Ovary (tissue), 10 donors: Measurements from ENCODE around the gene TBC1D3G. TPM values are rescaled to one million over a fixed set of nuclear protein-coding genes. Genes with fewer than 3 reads are reported as not detected.
"Not testable (repeated sequence)": the region's sequence is repeated elsewhere in the genome, so short reads cannot be mapped to it uniquely, and the experiment has no call there.

Experiments used
- DNase-seq, 5 donors: peaks; one replicate each; pipeline ENCODE4 v3.0.0-alpha.2; 2019 to 2020
- H3K27ac ChIP-seq, 2 donors: fragments of 200-600 bp; one replicate each; pipeline versions ENCODE4 v1.5.1 to v1.8.0; 2019 to 2022
- H3K27me3 ChIP-seq: fragments of 200-600 bp; one replicate; pipeline ENCODE4 v1.8.0; 2022
- H3K36me3 ChIP-seq: fragments of 200-600 bp; sonication (generic); one replicate; pipeline ENCODE4 v1.5.1; 2019
- H3K4me1 ChIP-seq: one replicate; pipeline ENCODE4 v1.8.1; 2013; ENCODE audit warnings: mild to moderate bottlenecking, moderate library complexity; ENCODE audit not compliant: insufficient read depth
- H3K4me3 ChIP-seq: fragments of 200-600 bp; sonication (generic); one replicate; pipeline ENCODE4 v1.5.1; 2017
- H3K9me3 ChIP-seq, 2 donors: fragments of 200-600 bp in 1 of 2; sonication (generic) in 1 of 2; one replicate each; pipeline versions ENCODE4 v1.5.1 to v1.8.1; 2013 to 2019; ENCODE audit warnings: mild to moderate bottlenecking in 1 of 2, moderate library complexity in 1 of 2
- WGBS, 3 donors: extraction: QIAGEN DNeasy Blood & Tissue Kit in 1 of 3; methylation state at CpG; one replicate each; pipeline versions ENCODE4 v1.1.5 to v1.1.7; 2013 to 2017; 5-methylcytosine and 5-hydroxymethylcytosine counted together
- intact Hi-C, 4 donors: fragments of 100-400 bp; cut with DNase I; formaldehyde crosslinking; loops; one replicate each; pipeline versions ENCODE4 v1.11.0 to v1.15.1; 2022 to 2023
- long read RNA-seq, 3 donors: library from polyadenylated mRNA in 2 of 3; unstranded in 2 of 3; transcript quantifications; one replicate each; pipeline ENCODE4 v2.0.0 and lab custom pipeline, GENCODE V29; 2021 to 2026
- polyA plus RNA-seq, 2 donors: library from polyadenylated mRNA; stranded (reverse); fragments of 200-250 nt in 1 of 2; fragments of 350-450 nt in 1 of 2; fragmentation: Illumina TruSeq in 1 of 2; extraction: RNeasy Lipid Tissue Mini Kit (QIAGEN cat#74804) in 1 of 2; gene quantifications; one replicate each; pipeline ENCODE4 v1.2.3, GENCODE V29; 2013 to 2014
- small RNA-seq: library from RNA; depleted of rRNA; stranded (forward); fragments of <200 nt; gene quantifications from one replicate; pipeline ENCODE3, GENCODE V24; 2016
- total RNA-seq, 7 donors: library from RNA; depleted of rRNA in 2 of 7; stranded (reverse); fragments of >200 nt in 2 of 7; fragmentation: NEBNext Ultra II Directional in 3 of 7; extraction: Animal tissue kit (Norgen Biotek cat#: 25700) in 3 of 7; gene quantifications; one replicate each; pipeline versions ENCODE4 v1.1.0 to v1.2.4, GENCODE V29; 2016 to 2023
- donor health status: DM: no; HTN: no; CAD: no; lungs with moderate emphysema.
- donor health status: DM: no; HTN: no; CAD: no.
- donor health status: Bipolar disorder and iron deficiency.
- donor health status: DM: yes; HTN: yes; CAD: no.
- donor health status: DM: no; HTN: no; CAD: no.
- donor health status: DM: yes; HTN: yes; CAD: no.

The TBC1D3G gene
- total RNA-seq (not detected), polyA plus RNA-seq (under 1 TPM in 1 of 2 donors, not detected in 1; 0.10 TPM)
- long read RNA-seq, donor 1, result 0 reads
- long read RNA-seq, donor 2, result 0 reads
- long read RNA-seq, donor 3, result 0 reads

- WGBS, 3 donors, result 86% methylated on average over 2 of the region's 9 CpGs; no CpG with 5 or more reads in 2 of the 3 donors
- DNase-seq, H3K36me3 ChIP-seq, H3K4me1 ChIP-seq, intact Hi-C loops, H3K9me3 ChIP-seq, H3K27me3 ChIP-seq, H3K4me3 ChIP-seq, H3K27ac ChIP-seq: not testable (repeated sequence)
These were observed at the start of gene TBC1D3G for GRCh38 chr17:36323584-36323983. TSS of gene TBC1D3G (plus strand) at chr17:36323884. CDS start at chr17:36325412, 1,528 bp downstream.

- not testable (repeated sequence) for H3K27ac ChIP-seq
- no CpG with 5 or more reads among the region's 1 CpG for WGBS, 3 donors
These were observed 40.4 kb upstream of the TBC1D3G start for GRCh38 chr17:36283256-36283655.

GRCh38 chr17:36284219-36284618 lies 39.5 kb upstream of the TBC1D3G start:
- H3K36me3 ChIP-seq, H3K4me1 ChIP-seq, H3K4me3 ChIP-seq, DNase-seq, H3K27ac ChIP-seq, intact Hi-C loops, H3K27me3 ChIP-seq, H3K9me3 ChIP-seq: not testable (repeated sequence)
- WGBS, 3 donors, result 91% methylated on average over 4 of the region's 5 CpGs; no CpG with 5 or more reads in 2 of the 3 donors

More at GRCh38 chr17:36283256-36283655, 40.4 kb upstream of the TBC1D3G start:
- H3K9me3 ChIP-seq, H3K4me1 ChIP-seq, H3K4me3 ChIP-seq, H3K36me3 ChIP-seq, H3K27me3 ChIP-seq, intact Hi-C loops, DNase-seq: not testable (repeated sequence)

GRCh38 chr17:36289965-36290612 lies 33.6 kb upstream of the TBC1D3G start:
- WGBS, 3 donors, result 47 to 69% (median 58%) methylated on average over 1 of the region's 2 CpGs
- H3K36me3 ChIP-seq, H3K9me3 ChIP-seq, H3K27me3 ChIP-seq, H3K4me1 ChIP-seq, DNase-seq, H3K4me3 ChIP-seq, intact Hi-C loops, H3K27ac ChIP-seq: not testable (repeated sequence)

- WGBS, 3 donors, result no CpG with 5 or more reads among the region's 1 CpG
- not testable (repeated sequence) for H3K27me3 ChIP-seq, H3K36me3 ChIP-seq
These were observed 28.5 kb upstream of the TBC1D3G start for GRCh38 chr17:36295161-36295560.

GRCh38 chr17:36315736-36316135 lies 7.9 kb upstream of the TBC1D3G start:
- intact Hi-C loops, H3K4me3 ChIP-seq, H3K9me3 ChIP-seq, H3K27ac ChIP-seq, H3K36me3 ChIP-seq, DNase-seq, H3K4me1 ChIP-seq, H3K27me3 ChIP-seq: not testable (repeated sequence)
- WGBS, 3 donors, result no CpG with 5 or more reads among the region's 2 CpGs

More at GRCh38 chr17:36295161-36295560, 28.5 kb upstream of the TBC1D3G start:
- H3K9me3 ChIP-seq, H3K4me1 ChIP-seq, intact Hi-C loops, DNase-seq, H3K4me3 ChIP-seq, H3K27ac ChIP-seq: not testable (repeated sequence)

- H3K4me1 ChIP-seq, H3K27ac ChIP-seq, H3K4me3 ChIP-seq, intact Hi-C loops, DNase-seq, H3K36me3 ChIP-seq, H3K27me3 ChIP-seq, H3K9me3 ChIP-seq: not testable (repeated sequence)
- WGBS, 3 donors, result 86 to 100% (median 95%) methylated on average over 1 to 4 of the region's 6 CpGs
These were observed 38.8 kb downstream of the TBC1D3G start for GRCh38 chr17:36362496-36362895.

- H3K36me3 ChIP-seq, DNase-seq, H3K4me3 ChIP-seq, H3K27me3 ChIP-seq, H3K4me1 ChIP-seq, H3K9me3 ChIP-seq, intact Hi-C loops, H3K27ac ChIP-seq: not testable (repeated sequence)
- WGBS, 3 donors, result 85% methylated on average over 3 of the region's 7 CpGs; no CpG with 5 or more reads in 2 of the 3 donors
These were observed 52.3 kb downstream of the TBC1D3G start for GRCh38 chr17:36375938-36376337.

Small RNA genes lying within 50 kb of the gene (small RNA-seq; reads per million reads assigned to genes)
- gene RF00019, result not detected

Other genes starting within 250 kb of the TBC1D3G start
- gene CCL3, start 233.7 kb upstream of the TBC1D3G start, total RNA-seq, result 1 to 10 TPM in 5 of 7 donors, under 1 TPM in 2; 0.57 to 9.3 (median 3.1) TPM
- gene CCL3, start 233.7 kb upstream of the TBC1D3G start, polyA plus RNA-seq, result 1 to 10 TPM; 3.7 to 5.3 TPM
- 10 to 100 TPM in 1 of 7 donors, 1 to 10 TPM in 6; 1.1 to 15.2 (median 2.0) TPM for gene CCL4, start 220.1 kb upstream of the TBC1D3G start, total RNA-seq
- gene CCL4, start 220.1 kb upstream of the TBC1D3G start, polyA plus RNA-seq, result 10 to 100 TPM in 1 of 2 donors, 1 to 10 TPM in 1; 2.7 to 17.2 TPM
- gene TBC1D3B, start 147.2 kb upstream of the TBC1D3G start, total RNA-seq, result 10 to 100 TPM in 1 of 7 donors, 1 to 10 TPM in 6; 1.1 to 11.5 (median 4.5) TPM
- gene TBC1D3B, start 147.2 kb upstream of the TBC1D3G start, polyA plus RNA-seq, result 1 to 10 TPM in 1 of 2 donors, not detected in 1; 2.5 TPM
- gene CCL3L1, start 127.1 kb upstream of the TBC1D3G start, total RNA-seq, result 1 to 10 TPM in 2 of 7 donors, under 1 TPM in 2, not detected in 3; 0.22 to 2.6 (median 0.89) TPM
- 1 to 10 TPM in 1 of 2 donors, under 1 TPM in 1; 0.70 to 2.1 TPM for gene CCL3L1, start 127.1 kb upstream of the TBC1D3G start, polyA plus RNA-seq
- gene CCL4L2, start 112.8 kb upstream of the TBC1D3G start, total RNA-seq, result 10 to 100 TPM in 1 of 7 donors, 1 to 10 TPM in 2, under 1 TPM in 3, not detected in 1; 0.42 to 13.1 (median 1.1) TPM
- 10 to 100 TPM in 1 of 2 donors, 1 to 10 TPM in 1; 1.7 to 11.1 TPM for gene CCL4L2, start 112.8 kb upstream of the TBC1D3G start, polyA plus RNA-seq
- gene TBC1D3I, start 59.3 kb upstream of the TBC1D3G start, total RNA-seq, result under 1 TPM in 5 of 7 donors, not detected in 2; 0.13 to 0.89 (median 0.17) TPM
- under 1 TPM in 1 of 2 donors, not detected in 1; 0.30 TPM for gene TBC1D3I, start 59.3 kb upstream of the TBC1D3G start, polyA plus RNA-seq
- gene TBC1D3H, start 64.6 kb downstream of the TBC1D3G start, total RNA-seq, result not detected
- gene TBC1D3H, start 64.6 kb downstream of the TBC1D3G start, polyA plus RNA-seq, result not detected
- gene ZNHIT3, start 162.8 kb downstream of the TBC1D3G start, total RNA-seq, result 10 to 100 TPM; 27.7 to 47.2 (median 29.9) TPM
- 10 to 100 TPM; 59.5 to 63.5 TPM for gene ZNHIT3, start 162.8 kb downstream of the TBC1D3G start, polyA plus RNA-seq
- gene MYO19, start 211.0 kb downstream of the TBC1D3G start, total RNA-seq, result 10 to 100 TPM; 20.0 to 46.7 (median 28.8) TPM
- gene MYO19, start 211.0 kb downstream of the TBC1D3G start, polyA plus RNA-seq, result 10 to 100 TPM; 13.4 to 13.9 TPM
- 1 to 10 TPM in 6 of 7 donors, under 1 TPM in 1; 0.60 to 10.0 (median 4.6) TPM for gene PIGW, start 211.1 kb downstream of the TBC1D3G start, total RNA-seq
- gene PIGW, start 211.1 kb downstream of the TBC1D3G start, polyA plus RNA-seq, result 1 to 10 TPM; 3.0 to 7.1 TPM
- 10 to 100 TPM; 45.1 to 92.1 (median 66.2) TPM for gene GGNBP2, start 221.0 kb downstream of the TBC1D3G start, total RNA-seq
- 10 to 100 TPM; 52.4 to 86.2 TPM for gene GGNBP2, start 221.0 kb downstream of the TBC1D3G start, polyA plus RNA-seq